Posterior vena cava (tissue), 2 donors: Measurements from ENCODE around the gene MIF4GD. TPM values are rescaled to one million over a fixed set of nuclear protein-coding genes. Genes with fewer than 3 reads are reported as not detected.

ENCODE experiments used
- total RNA-seq, 2 donors: library from RNA; stranded (reverse); fragmentation: NEBNext Ultra II Directional; extraction: Animal tissue kit (Norgen Biotek cat#: 25700); gene quantifications; one replicate each; pipeline ENCODE4 v1.2.1, GENCODE V29; 2021
- donor health status: DM: yes; HTN: yes; CAD: no.
- donor health status: DM: yes; HTN: yes; CAD: no.

Gene MIF4GD
- total RNA-seq, 2 donors from 2014 or later, result 25.2 to 27.3 TPM

Other genes with a start within 250 kb of the MIF4GD start
- gene ATP5PD, start 224.3 kb downstream of the MIF4GD start, total RNA-seq, result 100 to 1,000 TPM; 205 to 235 TPM
- gene KCTD2, start 224.0 kb downstream of the MIF4GD start, total RNA-seq, result 10 to 100 TPM; 23.0 to 25.0 TPM
- 1 to 10 TPM; 6.1 to 8.1 TPM for gene SLC16A5, start 183.3 kb downstream of the MIF4GD start, total RNA-seq
- gene ARMC7, start 161.3 kb downstream of the MIF4GD start, total RNA-seq, result 1 to 10 TPM; 5.8 to 6.4 TPM
- gene NT5C, start 139.5 kb downstream of the MIF4GD start, total RNA-seq, result 10 to 100 TPM; 26.2 to 33.0 TPM
- gene JPT1, start 116.7 kb downstream of the MIF4GD start, total RNA-seq, result 10 to 100 TPM; 20.1 to 22.3 TPM
- 100 to 1,000 TPM; 221 to 238 TPM for gene SUMO2, start 88.3 kb downstream of the MIF4GD start, total RNA-seq
- gene NUP85, start 65.6 kb downstream of the MIF4GD start, total RNA-seq, result 10 to 100 TPM; 49.6 to 50.9 TPM
- gene GGA3, start 9.6 kb downstream of the MIF4GD start, total RNA-seq, result 10 to 100 TPM; 28.0 to 32.4 TPM
- 10 to 100 TPM; 25.0 to 30.9 TPM for gene MRPS7, start 9.4 kb downstream of the MIF4GD start, total RNA-seq
- 10 to 100 TPM in 1 of 2 donors, 1 to 10 TPM in 1; 9.9 to 14.6 TPM for gene SLC25A19, start 18.2 kb upstream of the MIF4GD start, total RNA-seq
- 10 to 100 TPM; 87.2 to 97.8 TPM for gene GRB2, start 134.4 kb upstream of the MIF4GD start, total RNA-seq
- gene TMEM94, start 185.4 kb upstream of the MIF4GD start, total RNA-seq, result 10 to 100 TPM; 53.8 to 64.3 TPM
- gene CASKIN2, start 244.3 kb upstream of the MIF4GD start, total RNA-seq, result 10 to 100 TPM; 51.1 to 57.6 TPM
- 10 to 100 TPM in 1 of 2 donors, 1 to 10 TPM in 1; 8.8 to 15.2 TPM for gene TSEN54, start 245.3 kb upstream of the MIF4GD start, total RNA-seq